GM21390 (cell line): ENCODE data around the gene DNAJB9.

Experiments used
- ATAC-seq: cut with Tn5 transposase; IDR thresholded peaks from one replicate; pipeline ENCODE4 v1.9.1; 2021; ENCODE audit not compliant: unreplicated experiment

The DNAJB9 gene

GRCh38 chr7:108604307-108605077 is 34.8 kb downstream of the DNAJB9 start:
- no peak for ATAC-seq

- ATAC-seq = no peak
Measured at GRCh38 chr7:108605559-108606201, 36.0 kb downstream of the DNAJB9 start.

- ATAC-seq = no peak
Measured at GRCh38 chr7:108609643-108610042, 40.0 kb downstream of the DNAJB9 start.

- no peak for ATAC-seq
Measured at GRCh38 chr7:108611268-108611667, 41.6 kb downstream of the DNAJB9 start.

- ATAC-seq = peak; percentile 80
Measured at GRCh38 chr7:108613147-108613948, 43.7 kb downstream of the DNAJB9 start.

GRCh38 chr7:108613949-108614381 is 44.3 kb downstream of the DNAJB9 start:
- no peak for ATAC-seq

GRCh38 chr7:108614896-108615295 is 45.2 kb downstream of the DNAJB9 start:
- ATAC-seq = no peak

GRCh38 chr7:108618056-108618455 is 48.4 kb downstream of the DNAJB9 start:
- ATAC-seq = no peak

GRCh38 chr7:108623220-108623619 is 53.5 kb downstream of the DNAJB9 start:
- ATAC-seq = peak; percentile 78
